Tibial nerve (tissue), 4 donors: ENCODE measurements around the gene RSRP1. TPM values are rescaled to one million over a fixed set of nuclear protein-coding genes. Genes with fewer than 3 reads are reported as not detected.

Experiments
- DNase-seq, 2 donors: peaks; one replicate each; pipeline ENCODE4 v3.0.0-alpha.2; 2019; ENCODE audit warnings: low spot score in 2 of 2
- H3K27ac ChIP-seq, 4 donors: fragments of 200-600 bp; sonication (generic) in 3 of 4; one replicate each; pipeline ENCODE4 v1.5.1; 2017 to 2019; ENCODE audit warnings: mild to moderate bottlenecking in 1 of 4
- H3K27me3 ChIP-seq, 2 donors: fragments of 200-600 bp; sonication (generic) in 1 of 2; one replicate each; pipeline versions ENCODE4 v1.5.1 to v1.6.0; 2017 to 2019
- H3K36me3 ChIP-seq, 3 donors: fragments of 200-600 bp; sonication (generic); one replicate each; pipeline ENCODE4 v1.5.1; 2018 to 2019
- H3K4me1 ChIP-seq, 4 donors: fragments of 200-600 bp; sonication (generic) in 3 of 4; one replicate each; pipeline ENCODE4 v1.5.1; 2017 to 2019
- H3K4me3 ChIP-seq, 4 donors: fragments of 200-600 bp; sonication (generic) in 3 of 4; one replicate each; pipeline ENCODE4 v1.5.1; 2017 to 2019; ENCODE audit warnings: mild to moderate bottlenecking in 1 of 4, moderate library complexity in 1 of 4
- H3K9me3 ChIP-seq, 4 donors: fragments of 200-600 bp; sonication (generic) in 3 of 4; one replicate each; pipeline ENCODE4 v1.5.1; 2017 to 2019
- EP300 ChIP-seq, 2 donors: sonication (generic); formaldehyde crosslinking; IDR thresholded peaks; one replicate each; pipeline ENCODE4 v1.6.1; 2017; ENCODE audit warnings: antibody characterized with exemption in 2 of 2, mild to moderate bottlenecking in 1 of 2
- POLR2A ChIP-seq, 2 donors: fragments of 450-650 bp; IDR thresholded peaks; one replicate each; pipeline ENCODE4 v1.6.1; 2017; ENCODE audit warnings: antibody characterized with exemption in 2 of 2, mild to moderate bottlenecking in 2 of 2, moderate library complexity in 2 of 2
- WGBS, 2 donors: methylation state at CpG; one replicate each; pipeline ENCODE4 v1.1.5; 2018; 5-methylcytosine and 5-hydroxymethylcytosine counted together
- total RNA-seq, 4 donors: library from RNA; depleted of rRNA; stranded (reverse); fragments of >200 nt; gene quantifications; one replicate each; pipeline ENCODE4 v1.1.0, GENCODE V29; 2016
- TF ChIP-seq, protein P1 (sequence below), 5 experiments: fragments of 200-600 bp in 3 of 5; fragments of 450-650 bp in 2 of 5; sonication (generic) in 3 of 5; IDR thresholded peaks; one replicate each; pipeline ENCODE4 v1.5.1; 2016 to 2019; ENCODE audit warnings: antibody characterized with exemption in 5 of 5, mild to moderate bottlenecking in 3 of 5, moderate library complexity in 2 of 5

Gene RSRP1
- total RNA-seq, 4 donors from 2014 or later: 169 to 191 (median 178) TPM

DNA sequence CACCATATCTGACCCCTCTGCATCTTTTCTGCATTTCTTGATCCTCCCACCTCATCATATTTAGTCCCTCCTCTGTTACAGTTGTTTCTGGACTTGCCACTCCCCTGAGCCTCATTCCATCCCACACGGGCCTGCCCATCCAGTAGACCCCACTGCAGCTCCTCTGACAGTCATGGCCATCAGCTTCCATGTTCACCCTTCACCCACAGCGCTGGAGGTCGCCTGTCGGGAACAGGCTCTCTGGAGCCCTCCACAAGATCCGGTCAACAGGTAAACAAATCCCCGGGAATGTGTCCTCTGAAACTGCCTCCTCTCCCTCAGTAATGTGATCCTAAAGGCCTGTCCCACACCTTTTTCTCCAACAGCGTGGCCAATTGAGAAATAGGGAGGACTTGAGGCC lies 46.2 kb downstream of the RSRP1 start:
- Histone ChIP-seq H3K27me3 (peaks cover 0 to 4% of the 10 kb centered on the region in 2 donors), H3K27ac (no peak overlapping the region), H3K9me3 (no peaks in the 10 kb centered on the region), H3K4me1 (peaks cover 0 to 13% (median 0%) of the 10 kb centered on the region in 4 donors), H3K4me3 (no peak overlapping the region), H3K36me3 (no peaks in the 10 kb centered on the region)
- WGBS, 2 donors: 80 to 83% methylated on average over 7 of the region's 7 CpGs
- TF ChIP-seq, protein P1, sequence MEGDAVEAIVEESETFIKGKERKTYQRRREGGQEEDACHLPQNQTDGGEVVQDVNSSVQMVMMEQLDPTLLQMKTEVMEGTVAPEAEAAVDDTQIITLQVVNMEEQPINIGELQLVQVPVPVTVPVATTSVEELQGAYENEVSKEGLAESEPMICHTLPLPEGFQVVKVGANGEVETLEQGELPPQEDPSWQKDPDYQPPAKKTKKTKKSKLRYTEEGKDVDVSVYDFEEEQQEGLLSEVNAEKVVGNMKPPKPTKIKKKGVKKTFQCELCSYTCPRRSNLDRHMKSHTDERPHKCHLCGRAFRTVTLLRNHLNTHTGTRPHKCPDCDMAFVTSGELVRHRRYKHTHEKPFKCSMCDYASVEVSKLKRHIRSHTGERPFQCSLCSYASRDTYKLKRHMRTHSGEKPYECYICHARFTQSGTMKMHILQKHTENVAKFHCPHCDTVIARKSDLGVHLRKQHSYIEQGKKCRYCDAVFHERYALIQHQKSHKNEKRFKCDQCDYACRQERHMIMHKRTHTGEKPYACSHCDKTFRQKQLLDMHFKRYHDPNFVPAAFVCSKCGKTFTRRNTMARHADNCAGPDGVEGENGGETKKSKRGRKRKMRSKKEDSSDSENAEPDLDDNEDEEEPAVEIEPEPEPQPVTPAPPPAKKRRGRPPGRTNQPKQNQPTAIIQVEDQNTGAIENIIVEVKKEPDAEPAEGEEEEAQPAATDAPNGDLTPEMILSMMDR (IDR thresholded peaks at IDR 0.05): no peak
- no peak for TF ChIP-seq POLR2A (IDR thresholded peaks at IDR 0.05)
- TF ChIP-seq EP300 (IDR thresholded peaks at IDR 0.05): no peak
- DNase-seq: no peak

DNA sequence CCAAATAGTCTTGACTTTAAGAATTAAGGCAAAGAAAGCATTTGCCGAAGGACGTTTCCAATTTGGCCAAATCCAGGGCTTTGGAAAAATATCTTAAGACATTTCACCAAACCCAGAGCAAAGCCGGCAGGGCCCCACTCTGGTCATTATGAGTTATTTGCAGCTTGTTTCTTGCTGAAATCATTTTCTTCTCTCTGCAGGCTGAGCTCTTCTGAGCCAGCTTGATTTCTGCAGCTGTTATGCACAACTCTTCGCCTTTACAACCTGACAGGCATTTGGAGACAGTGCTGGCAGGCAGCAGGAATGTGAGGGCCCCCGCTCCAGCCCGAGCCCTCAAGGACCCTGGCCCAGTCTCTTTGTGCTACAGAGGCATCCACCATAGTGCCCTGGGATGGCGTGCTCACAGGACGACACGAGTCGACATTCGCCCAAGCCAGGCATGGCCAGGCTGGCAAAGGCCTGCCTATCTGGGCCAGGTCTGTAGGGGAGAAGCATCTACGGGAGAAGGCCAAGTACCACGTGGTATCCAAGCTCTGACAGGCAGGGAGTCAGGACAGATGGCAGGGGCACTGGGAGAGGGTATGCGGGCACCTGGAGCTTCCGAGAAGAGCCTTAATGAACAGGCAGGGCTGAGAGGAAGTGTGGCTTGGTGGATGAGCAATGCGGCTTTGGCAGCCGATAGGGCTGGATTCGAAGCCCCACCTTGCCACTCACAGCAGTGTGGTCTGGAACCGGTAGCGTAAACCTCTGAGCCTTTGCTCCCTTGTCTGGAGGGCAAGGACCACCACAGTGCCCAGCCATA lies 47.2 kb downstream of the RSRP1 start:
- Histone ChIP-seq H3K27ac (no peak overlapping the region), H3K4me1 (peaks cover 0 to 13% (median 0%) of the 10 kb centered on the region in 4 donors), H3K4me3 (no peak overlapping the region), H3K27me3 (peaks cover 0 to 10% of the 10 kb centered on the region in 2 donors), H3K9me3 (no peaks in the 10 kb centered on the region), H3K36me3 (no peaks in the 10 kb centered on the region)
- no peak for DNase-seq
- 84% methylated on average over 20 of the region's 20 CpGs for WGBS, 2 donors
- TF ChIP-seq POLR2A (IDR thresholded peaks at IDR 0.05) (no peak), EP300 (IDR thresholded peaks at IDR 0.05) (no peak)
- TF ChIP-seq, protein P1 (IDR thresholded peaks at IDR 0.05): no peak

- no peaks in the 10 kb centered on the region for H3K36me3 ChIP-seq
- peaks cover 0 to 17% of the 10 kb centered on the region in 2 donors for H3K27me3 ChIP-seq
- TF ChIP-seq POLR2A (IDR thresholded peaks at IDR 0.05) (no peak), EP300 (IDR thresholded peaks at IDR 0.05) (peak in 1 of 2 donors; percentile 33)
- TF ChIP-seq, protein P1 (IDR thresholded peaks at IDR 0.05): peak in 1 of 5 experiments; percentile 12
- H3K4me1 ChIP-seq: peaks cover 0 to 13% (median 0%) of the 10 kb centered on the region in 4 donors
- WGBS, 2 donors: 37 to 45% methylated on average over 19 to 20 of the region's 20 CpGs
- no peaks in the 10 kb centered on the region for H3K9me3 ChIP-seq
- no peak for DNase-seq
- peak overlapping the region in 2 of 4 donors; percentile 34 to 44 for H3K27ac ChIP-seq
- H3K4me3 ChIP-seq: peak overlapping the region in 1 of 4 donors; percentile 13
Measured at GRCh38 chr1:25198663-25199252, 48.5 kb downstream of the RSRP1 start.

GRCh38 chr1:25197982-25198662 lies 49.1 kb downstream of the RSRP1 start:
- Histone ChIP-seq H3K9me3 (no peaks in the 10 kb centered on the region), H3K36me3 (no peaks in the 10 kb centered on the region), H3K27me3 (peaks cover 0 to 17% of the 10 kb centered on the region in 2 donors), H3K4me1 (peaks cover 0 to 13% (median 0%) of the 10 kb centered on the region in 4 donors), H3K4me3 (no peak overlapping the region), H3K27ac (peak overlapping the region in 2 of 4 donors; percentile 34 to 44)
- TF ChIP-seq EP300 (IDR thresholded peaks at IDR 0.05): no peak
- TF ChIP-seq, protein P1 (IDR thresholded peaks at IDR 0.05): no peak
- no peak for TF ChIP-seq POLR2A (IDR thresholded peaks at IDR 0.05)
- DNase-seq: no peak
- 32 to 34% methylated on average over 11 of the region's 11 CpGs for WGBS, 2 donors
